GM12892 (cell line): Measurements from ENCODE around the gene F2RL1.

Experiments
- POLR2A ChIP-seq: IDR thresholded peaks from 2 replicates; pipeline ENCODE4 v1.6.1; 2011; ENCODE audit warnings: low read depth, low read length, control low read depth
- POLR2AphosphoS5 ChIP-seq: IDR thresholded peaks from 2 replicates; pipeline ENCODE4 v1.6.1; 2011; ENCODE audit warnings: low read depth, low read length, control low read depth
- TAF1 ChIP-seq: IDR thresholded peaks from 2 replicates; pipeline ENCODE4 v1.6.1; 2011; ENCODE audit warnings: low read depth, mild to moderate bottlenecking, control low read depth, low read length, borderline replicate concordance

DNA sequence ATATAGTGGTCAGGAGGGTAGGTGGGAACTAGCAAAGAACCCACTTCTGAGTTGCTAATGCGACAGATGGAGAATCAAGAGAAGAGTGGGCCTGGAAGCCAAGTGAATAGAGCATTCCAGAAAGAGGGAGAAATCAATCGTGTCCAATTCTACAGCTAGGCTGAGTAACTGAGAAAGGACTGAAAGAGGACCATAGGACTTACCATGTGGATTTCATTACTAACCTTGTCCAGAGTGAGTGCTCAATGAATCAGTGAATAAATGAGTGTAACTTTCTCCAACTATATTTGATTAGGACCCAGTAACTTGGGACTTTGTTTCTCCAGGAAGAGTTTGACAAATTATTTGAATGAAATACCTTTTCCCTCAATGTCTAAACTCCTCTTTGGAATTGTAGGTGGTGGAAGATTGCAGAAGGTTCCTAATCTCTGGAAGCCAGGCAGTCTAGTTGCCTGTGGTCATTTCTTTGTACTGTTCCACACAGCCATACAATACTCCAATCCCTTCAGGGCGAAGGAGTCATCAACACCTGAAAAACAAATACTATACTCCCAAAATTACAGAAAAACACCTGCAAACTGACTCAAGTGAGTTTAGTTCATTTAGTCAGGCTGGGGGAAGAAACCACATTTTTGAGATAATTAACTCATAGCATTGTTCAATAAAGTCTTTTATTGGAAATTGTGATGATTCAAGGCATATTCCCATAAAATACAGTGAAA lies 2.6 kb upstream of the F2RL1 start:
- no peak for TF ChIP-seq POLR2A
- no peak for TF ChIP-seq TAF1
- TF ChIP-seq POLR2AphosphoS5 = no peak
